WERI-Rb-1 (cell line): ENCODE measurements around the gene SMYD3.

ENCODE experiments used
- DNase-seq: peaks from one replicate; pipeline ENCODE4 v3.0.0-alpha.2; 2020
- H3K27ac ChIP-seq: fragments of 250-450 bp; sonication (Bioruptor Pico); 2 replicates; pipeline ENCODE4 v1.5.1; 2020; ENCODE audit warnings: mild to moderate bottlenecking, moderate library complexity
- H3K27me3 ChIP-seq: fragments of 250-450 bp; sonication (Bioruptor Pico); 2 replicates; pipeline ENCODE4 v1.5.1; 2021; ENCODE audit warnings: mild to moderate bottlenecking, low read depth, moderate library complexity; ENCODE audit not compliant: insufficient read depth, severe bottlenecking
- H3K36me3 ChIP-seq: fragments of 250-450 bp; sonication (Bioruptor Pico); 2 replicates; pipeline ENCODE4 v1.5.1; 2020; ENCODE audit warnings: mild to moderate bottlenecking, moderate library complexity
- H3K4me3 ChIP-seq: 2 replicates; pipeline ENCODE4 v1.5.1; 2011; ENCODE audit warnings: low read depth, mild to moderate bottlenecking, control low read depth, low read length
- H3K9me3 ChIP-seq: fragments of 250-450 bp; sonication (Bioruptor Pico); 2 replicates; pipeline ENCODE4 v1.5.1; 2021; ENCODE audit warnings: mild to moderate bottlenecking, moderate library complexity; ENCODE audit not compliant: severe bottlenecking
- TF ChIP-seq, protein P1 (sequence below): IDR thresholded peaks from 2 replicates; pipeline ENCODE4 v1.5.1; 2011; ENCODE audit warnings: low read depth, mild to moderate bottlenecking, control low read depth, inconsistent platforms, low read length

The SMYD3 gene

DNA sequence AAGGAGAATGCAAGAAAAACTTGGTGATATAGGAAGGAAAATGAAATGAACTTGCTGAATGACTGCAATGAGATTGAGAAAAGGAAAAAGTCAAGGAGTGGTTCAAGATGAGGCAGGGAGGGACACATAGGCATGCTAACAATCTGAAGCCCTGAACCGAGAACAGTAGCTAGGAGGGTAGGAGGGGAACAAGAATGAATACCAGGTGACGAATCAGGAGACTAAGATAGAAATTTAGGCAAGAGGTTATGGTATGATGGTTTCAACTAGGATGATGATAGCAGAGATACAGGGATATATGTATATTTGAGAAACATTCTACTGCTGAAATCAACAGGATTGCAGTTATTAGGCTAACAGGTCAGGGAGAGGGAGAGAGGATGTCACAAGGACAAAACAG lies 44.1 kb downstream of the SMYD3 start:
- no peaks in the 10 kb centered on the region for H3K9me3 ChIP-seq
- no peak overlapping the region for H3K27ac ChIP-seq
- DNase-seq = no peak
- no peaks in the 10 kb centered on the region for H3K36me3 ChIP-seq
- TF ChIP-seq, protein P1, sequence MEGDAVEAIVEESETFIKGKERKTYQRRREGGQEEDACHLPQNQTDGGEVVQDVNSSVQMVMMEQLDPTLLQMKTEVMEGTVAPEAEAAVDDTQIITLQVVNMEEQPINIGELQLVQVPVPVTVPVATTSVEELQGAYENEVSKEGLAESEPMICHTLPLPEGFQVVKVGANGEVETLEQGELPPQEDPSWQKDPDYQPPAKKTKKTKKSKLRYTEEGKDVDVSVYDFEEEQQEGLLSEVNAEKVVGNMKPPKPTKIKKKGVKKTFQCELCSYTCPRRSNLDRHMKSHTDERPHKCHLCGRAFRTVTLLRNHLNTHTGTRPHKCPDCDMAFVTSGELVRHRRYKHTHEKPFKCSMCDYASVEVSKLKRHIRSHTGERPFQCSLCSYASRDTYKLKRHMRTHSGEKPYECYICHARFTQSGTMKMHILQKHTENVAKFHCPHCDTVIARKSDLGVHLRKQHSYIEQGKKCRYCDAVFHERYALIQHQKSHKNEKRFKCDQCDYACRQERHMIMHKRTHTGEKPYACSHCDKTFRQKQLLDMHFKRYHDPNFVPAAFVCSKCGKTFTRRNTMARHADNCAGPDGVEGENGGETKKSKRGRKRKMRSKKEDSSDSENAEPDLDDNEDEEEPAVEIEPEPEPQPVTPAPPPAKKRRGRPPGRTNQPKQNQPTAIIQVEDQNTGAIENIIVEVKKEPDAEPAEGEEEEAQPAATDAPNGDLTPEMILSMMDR = no peak
- H3K4me3 ChIP-seq = no peak overlapping the region
- H3K27me3 ChIP-seq = no peaks in the 10 kb centered on the region

DNA sequence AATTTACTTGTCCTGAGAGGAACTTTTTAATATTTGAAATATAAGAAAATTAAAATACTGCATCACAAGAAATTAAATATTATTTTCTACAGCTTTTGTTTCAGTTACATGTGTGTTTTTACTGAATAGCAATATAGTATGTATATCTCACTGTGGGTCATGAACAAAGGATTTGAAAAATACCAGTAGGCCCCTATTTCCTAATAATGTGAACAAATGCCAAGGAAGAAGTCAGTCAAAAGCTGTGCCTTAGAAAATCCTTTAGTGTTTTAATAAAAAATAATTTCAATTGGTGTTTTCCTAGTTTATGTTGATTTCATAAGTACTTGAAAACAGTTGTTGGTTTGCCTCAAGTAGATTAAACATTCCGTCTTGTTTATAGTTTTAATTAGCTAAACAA lies 46.7 kb downstream of the SMYD3 start:
- Histone ChIP-seq H3K36me3 (no peaks in the 10 kb centered on the region), H3K27me3 (no peaks in the 10 kb centered on the region), H3K9me3 (no peaks in the 10 kb centered on the region), H3K27ac (no peak overlapping the region), H3K4me3 (no peak overlapping the region)
- TF ChIP-seq, protein P1 = no peak
- DNase-seq = no peak

DNA sequence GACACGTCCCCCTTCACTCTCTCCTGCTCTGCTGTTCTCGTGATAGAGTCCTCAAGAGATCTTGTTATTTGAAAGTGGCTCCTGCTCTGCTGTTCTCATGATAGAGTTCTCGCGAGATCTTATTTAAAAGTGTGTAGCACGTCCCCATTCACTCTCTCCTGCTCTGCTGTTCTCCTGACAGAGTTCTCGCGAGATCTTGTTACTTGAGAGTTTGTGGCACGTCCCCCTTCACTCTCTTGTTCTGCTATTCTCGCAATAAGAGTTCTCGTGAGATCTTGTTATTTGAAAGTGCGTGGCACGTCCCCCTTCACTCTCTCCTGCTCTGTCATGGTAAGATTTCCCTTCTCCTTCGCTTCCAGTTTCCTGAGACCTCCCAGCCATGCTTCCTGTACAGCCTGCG lies 47.9 kb downstream of the SMYD3 start:
- no peaks in the 10 kb centered on the region for H3K36me3 ChIP-seq
- H3K27me3 ChIP-seq = no peaks in the 10 kb centered on the region
- H3K27ac ChIP-seq = no peak overlapping the region
- no peaks in the 10 kb centered on the region for H3K9me3 ChIP-seq
- no peak overlapping the region for H3K4me3 ChIP-seq
- no peak for DNase-seq
- TF ChIP-seq, protein P1 = no peak

DNA sequence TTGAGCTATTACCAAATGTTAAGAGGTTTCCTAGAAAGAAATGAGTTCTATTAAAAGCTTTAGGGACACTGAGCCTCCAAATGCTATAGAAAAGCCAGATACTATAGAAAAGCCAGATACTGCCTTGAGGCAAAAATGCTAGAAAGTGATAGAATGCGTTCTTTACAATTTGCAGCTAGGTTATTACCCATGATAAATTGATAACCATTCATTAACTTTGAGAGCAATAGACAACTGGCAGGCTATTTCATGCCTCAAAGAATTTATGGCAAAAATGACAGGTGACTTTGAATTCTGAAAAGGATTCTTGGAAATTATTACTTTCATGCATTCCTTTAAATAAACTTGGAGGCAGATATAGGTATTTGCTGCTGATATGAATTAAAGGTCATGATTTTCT lies 51.6 kb downstream of the SMYD3 start:
- no peak for DNase-seq
- H3K27ac ChIP-seq = no peak overlapping the region
- TF ChIP-seq, protein P1 = no peak
- no peaks in the 10 kb centered on the region for H3K27me3 ChIP-seq
- H3K9me3 ChIP-seq = no peaks in the 10 kb centered on the region
- H3K4me3 ChIP-seq = no peak overlapping the region
- no peaks in the 10 kb centered on the region for H3K36me3 ChIP-seq

- no peak overlapping the region for H3K27ac ChIP-seq
- no peaks in the 10 kb centered on the region for H3K9me3 ChIP-seq
- H3K27me3 ChIP-seq = no peaks in the 10 kb centered on the region
- TF ChIP-seq, protein P1 = no peak
- no peaks in the 10 kb centered on the region for H3K36me3 ChIP-seq
- no peak overlapping the region for H3K4me3 ChIP-seq
- no peak for DNase-seq
Measured at GRCh38 chr1:246454655-246455054, 52.4 kb downstream of the SMYD3 start.

DNA sequence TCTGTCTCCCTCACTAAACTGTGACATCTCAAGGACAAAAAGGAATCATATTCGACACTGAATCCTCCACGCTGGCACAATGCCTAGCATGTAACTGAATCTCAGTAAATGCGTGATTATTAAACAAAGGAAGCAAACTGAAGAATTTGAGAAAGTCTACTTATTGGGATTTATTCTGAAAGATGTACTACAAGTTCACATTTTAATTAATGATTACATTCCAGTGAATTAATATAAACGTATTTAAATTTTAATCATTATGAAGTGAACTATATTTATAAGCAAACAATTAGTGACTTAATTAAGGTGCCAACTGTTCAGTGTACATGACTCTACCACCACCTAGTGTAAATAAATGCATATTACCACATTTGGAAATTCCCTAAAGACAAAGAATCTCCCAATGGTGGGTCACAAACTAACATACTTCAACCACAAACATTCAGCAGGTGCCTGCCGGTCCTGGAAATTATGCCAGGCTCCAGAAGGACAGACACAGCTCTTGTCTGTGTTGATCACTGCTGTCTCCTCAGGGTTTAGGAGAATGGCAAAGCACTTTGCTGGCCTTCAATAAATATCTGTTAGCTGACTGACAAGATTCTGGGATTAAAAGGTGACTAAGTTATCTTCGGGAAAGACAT lies 56.3 kb downstream of the SMYD3 start:
- no peaks in the 10 kb centered on the region for H3K36me3 ChIP-seq
- no peak overlapping the region for H3K27ac ChIP-seq
- H3K27me3 ChIP-seq = no peaks in the 10 kb centered on the region
- no peaks in the 10 kb centered on the region for H3K9me3 ChIP-seq
- no peak overlapping the region for H3K4me3 ChIP-seq
- no peak for DNase-seq
- TF ChIP-seq, protein P1 = peak; percentile 48; the same call in 1 of the 2 replicates
